NOMO-1 treated with DMSO at 0.1 percent for 48 hours (cell line): Measurements from ENCODE around the gene NTF3.
"Not testable (repeated sequence)": the region's sequence is repeated elsewhere in the genome, so short reads cannot be mapped to it uniquely, and the experiment has no call there.

Source experiments
- DNase-seq: peaks from one replicate; lab custom pipeline; 2025; ENCODE audit not compliant: unreplicated experiment; lab: John Stamatoyannopoulos, UW

NTF3 gene

DNA sequence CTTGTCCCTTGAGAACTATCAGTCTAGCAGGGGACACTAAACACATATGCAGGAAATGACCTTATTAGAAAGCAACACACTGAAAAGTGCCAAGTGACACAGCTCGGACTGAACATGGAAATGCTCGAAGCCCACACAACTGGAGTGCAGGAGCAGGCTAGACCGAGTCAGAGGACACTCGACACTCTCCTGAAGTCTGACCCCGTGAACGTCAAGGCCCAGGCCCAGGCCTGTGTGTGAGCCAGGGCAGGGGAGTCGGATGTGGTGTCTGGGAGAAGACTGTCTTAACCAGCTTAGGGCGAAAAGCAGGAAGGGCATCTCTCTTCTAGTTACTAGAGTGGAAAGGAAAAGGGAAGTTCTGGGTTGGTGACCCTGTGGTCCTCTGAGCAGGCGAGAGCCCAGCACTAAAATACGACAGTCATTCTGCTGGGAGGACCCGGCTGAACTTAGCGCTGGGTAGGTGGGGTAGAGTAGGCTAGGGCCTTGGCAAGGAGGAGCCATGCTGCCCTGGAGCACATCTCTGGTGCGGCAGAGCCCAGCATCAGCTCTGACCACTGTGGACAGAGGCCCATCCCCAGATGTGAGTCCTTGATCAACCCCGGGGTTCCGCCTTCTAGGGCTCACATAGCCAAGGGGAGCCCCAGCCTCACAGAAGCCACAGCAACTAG is 93.0 kb downstream of the NTF3 start:
- no peak for DNase-seq

DNA sequence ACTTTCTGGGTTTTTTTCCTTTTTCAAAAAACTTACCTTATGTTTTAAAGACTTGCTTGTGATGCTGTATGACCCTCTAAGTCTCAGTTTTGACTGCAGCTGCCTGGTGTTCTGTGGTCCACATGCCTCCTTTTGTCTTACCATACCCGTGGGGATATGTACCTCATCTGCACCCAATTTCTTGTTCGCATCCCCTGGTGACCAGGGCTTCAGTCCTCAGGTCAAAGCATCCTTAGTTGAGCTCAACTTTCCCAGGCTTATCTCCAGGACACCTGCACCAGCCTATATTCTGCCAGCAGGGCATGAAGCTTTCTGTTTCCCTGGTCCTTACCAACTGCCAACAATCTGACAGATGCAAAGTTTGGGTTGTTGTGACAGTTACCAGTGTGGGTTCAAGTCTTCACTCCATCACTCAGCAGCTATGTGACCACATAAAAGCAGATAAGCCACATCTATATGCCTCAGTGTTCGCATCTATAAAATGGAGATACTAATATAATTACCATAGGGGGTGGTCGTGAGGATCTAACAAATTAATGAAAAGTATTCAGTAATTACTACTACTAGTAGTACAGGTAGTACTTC is 94.0 kb downstream of the NTF3 start:
- no peak for DNase-seq

GRCh38 chr12:5533368-5533767 is 101.5 kb downstream of the NTF3 start:
- no peak for DNase-seq

- no peak for DNase-seq
Measured at GRCh38 chr12:5534426-5535199, 102.7 kb downstream of the NTF3 start.

GRCh38 chr12:5535541-5535940 is 103.6 kb downstream of the NTF3 start:
- DNase-seq: no peak

DNA sequence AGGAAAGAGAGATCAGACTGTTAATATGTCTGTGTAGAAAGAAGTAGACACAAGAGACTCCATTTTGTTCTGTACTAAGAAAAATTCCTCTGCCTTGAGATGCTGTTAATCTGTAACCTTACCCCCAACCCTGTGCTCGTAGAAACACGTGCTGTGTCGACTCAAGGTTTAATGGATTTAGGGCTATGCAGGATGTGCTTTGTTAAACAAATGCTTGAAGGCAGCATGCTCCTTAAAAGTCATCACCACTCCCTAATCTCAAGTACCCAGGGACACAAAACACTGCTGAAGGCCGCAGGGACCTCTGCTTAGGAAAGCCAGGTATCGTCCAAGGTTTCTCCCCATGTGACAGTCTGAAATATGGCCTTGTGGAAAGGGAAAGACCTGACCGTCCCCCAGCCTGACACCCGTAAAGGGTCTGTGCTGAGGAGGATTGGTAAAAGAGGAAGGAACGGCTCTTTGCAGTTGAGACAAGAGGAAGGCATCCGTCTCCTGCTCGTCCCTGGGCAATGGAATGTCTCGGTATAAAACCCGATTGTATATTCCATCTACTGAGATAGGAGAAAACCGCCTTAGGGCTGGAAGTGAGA is 105.2 kb downstream of the NTF3 start:
- DNase-seq: not testable (repeated sequence)

DNA sequence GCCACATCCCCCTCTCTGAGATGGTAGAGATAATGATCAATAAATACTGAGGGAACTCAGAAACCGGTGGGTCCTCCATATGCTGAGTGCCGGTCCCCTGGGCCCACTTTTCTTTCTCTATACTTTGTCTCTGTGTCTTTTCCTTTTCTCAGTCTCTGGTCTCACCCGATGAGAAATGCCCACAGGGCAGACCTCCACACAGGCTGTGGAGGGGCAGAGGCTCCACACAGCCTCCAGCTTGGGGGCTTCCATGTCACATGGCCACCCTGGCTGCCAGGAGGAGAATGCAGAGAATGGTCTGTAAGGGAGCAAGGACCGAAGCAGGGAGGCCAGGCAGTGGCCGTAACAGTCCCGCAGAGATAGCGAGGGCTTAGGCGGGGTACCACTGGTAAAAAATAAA is 105.9 kb downstream of the NTF3 start:
- DNase-seq: no peak
